GM13977 (cell line): Measurements from ENCODE around the gene HPCAL4.

Experiments
- DNase-seq: peaks from one replicate; pipeline ENCODE4 v3.0.0; 2012; ENCODE audit warnings: low spot score
- in situ Hi-C: fragments of 300-500 bp; cut with MboI; formaldehyde crosslinking; loops from one replicate; pipeline ENCODE4 v1.12.0; 2022; ENCODE audit warnings: low sequenced_read_pairs, low pct_unique_long_range_greater_than_20kb, mixed read lengths, inconsistent platforms; ENCODE audit not compliant: unreplicated experiment
- TF ChIP-seq, protein P1 (sequence below): IDR thresholded peaks from 2 replicates; pipeline ENCODE4 v1.5.1; 2012; ENCODE audit warnings: mild to moderate bottlenecking, control low read depth; ENCODE audit not compliant: insufficient read depth; ENCODE audit errors: extremely low read depth, missing control alignments

Gene HPCAL4

DNA sequence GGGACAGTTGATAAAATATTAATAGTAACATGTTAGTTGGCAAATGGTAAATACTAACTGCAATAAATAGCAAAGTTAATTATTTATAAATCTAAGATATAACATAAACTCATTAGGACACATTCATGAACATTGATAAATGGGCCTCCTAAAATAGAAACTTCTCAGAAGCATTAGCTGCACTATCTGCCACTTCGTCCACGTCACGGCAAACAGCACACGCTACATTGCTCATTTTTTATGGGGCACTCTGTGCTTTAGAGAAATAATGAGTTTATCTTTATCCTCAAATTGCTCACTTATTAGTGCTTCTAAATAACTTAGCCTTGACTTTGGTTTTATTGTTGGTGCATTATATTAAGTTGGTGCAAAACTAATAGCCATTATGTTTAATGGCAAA is 16.3 kb upstream of the HPCAL4 start:
- in situ Hi-C loops = no loop called here
- DNase-seq = no peak
- TF ChIP-seq, protein P1, sequence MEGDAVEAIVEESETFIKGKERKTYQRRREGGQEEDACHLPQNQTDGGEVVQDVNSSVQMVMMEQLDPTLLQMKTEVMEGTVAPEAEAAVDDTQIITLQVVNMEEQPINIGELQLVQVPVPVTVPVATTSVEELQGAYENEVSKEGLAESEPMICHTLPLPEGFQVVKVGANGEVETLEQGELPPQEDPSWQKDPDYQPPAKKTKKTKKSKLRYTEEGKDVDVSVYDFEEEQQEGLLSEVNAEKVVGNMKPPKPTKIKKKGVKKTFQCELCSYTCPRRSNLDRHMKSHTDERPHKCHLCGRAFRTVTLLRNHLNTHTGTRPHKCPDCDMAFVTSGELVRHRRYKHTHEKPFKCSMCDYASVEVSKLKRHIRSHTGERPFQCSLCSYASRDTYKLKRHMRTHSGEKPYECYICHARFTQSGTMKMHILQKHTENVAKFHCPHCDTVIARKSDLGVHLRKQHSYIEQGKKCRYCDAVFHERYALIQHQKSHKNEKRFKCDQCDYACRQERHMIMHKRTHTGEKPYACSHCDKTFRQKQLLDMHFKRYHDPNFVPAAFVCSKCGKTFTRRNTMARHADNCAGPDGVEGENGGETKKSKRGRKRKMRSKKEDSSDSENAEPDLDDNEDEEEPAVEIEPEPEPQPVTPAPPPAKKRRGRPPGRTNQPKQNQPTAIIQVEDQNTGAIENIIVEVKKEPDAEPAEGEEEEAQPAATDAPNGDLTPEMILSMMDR = no peak

DNA sequence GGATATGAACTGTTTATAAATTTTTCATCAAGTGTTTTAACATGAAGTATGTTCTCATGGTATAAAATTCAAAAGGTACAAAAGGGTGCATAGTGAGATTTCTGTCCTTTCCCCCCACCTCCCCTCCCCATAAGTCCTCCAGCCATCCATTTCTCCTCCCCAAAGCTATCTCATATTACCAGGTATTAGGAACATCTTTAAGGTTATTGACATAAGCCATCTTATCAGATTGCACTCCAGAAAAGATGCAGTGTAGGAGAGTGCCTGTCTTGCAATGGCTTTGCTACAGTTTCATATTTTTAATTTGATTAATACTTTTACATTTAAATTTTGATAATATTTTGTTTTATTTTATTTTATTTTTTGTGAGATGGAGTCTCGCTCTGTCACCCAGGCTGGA is 13.5 kb upstream of the HPCAL4 start:
- DNase-seq = no peak
- in situ Hi-C loops = no loop called here
- TF ChIP-seq, protein P1 = no peak

DNA sequence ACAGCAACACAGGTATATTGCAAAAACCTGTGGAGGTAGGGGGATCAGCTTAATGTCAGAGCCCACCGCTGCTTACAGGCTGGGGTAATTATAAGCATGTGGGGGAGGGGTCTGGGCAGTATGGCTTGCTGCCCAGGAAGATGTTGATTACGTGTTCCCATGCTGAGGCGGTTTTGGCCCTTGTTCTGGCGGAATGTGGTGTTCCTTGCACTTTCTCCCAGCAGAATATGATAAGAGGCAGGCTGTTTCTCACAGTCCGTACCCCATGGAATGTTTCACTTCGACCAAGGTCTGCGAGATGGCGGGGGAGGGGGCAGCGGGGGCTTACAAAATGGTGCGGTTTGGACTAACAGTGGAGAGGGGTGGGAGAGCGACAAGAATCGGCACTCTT is 9.8 kb upstream of the HPCAL4 start:
- no peak for DNase-seq
- TF ChIP-seq, protein P1 = no peak
- in situ Hi-C loops = no loop called here

DNA sequence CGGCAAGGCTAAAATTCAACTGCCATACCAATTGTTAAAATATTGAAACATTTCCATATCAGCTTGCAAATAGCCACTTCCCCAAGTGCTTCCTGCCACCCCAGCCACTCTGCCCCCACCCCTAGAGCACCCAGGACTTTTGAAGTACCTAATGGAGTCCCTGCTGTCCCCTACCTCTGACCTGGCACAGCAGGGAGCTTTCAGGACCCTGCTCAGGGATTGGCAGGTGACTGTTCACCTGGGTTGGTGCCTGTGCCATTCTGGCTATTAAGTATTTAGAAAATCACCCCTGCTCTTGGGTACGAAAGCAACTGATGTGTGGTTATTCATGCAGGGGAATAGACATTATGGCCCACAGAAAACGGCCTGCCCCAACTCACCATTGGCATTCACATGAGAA is 9.1 kb upstream of the HPCAL4 start:
- TF ChIP-seq, protein P1 = no peak
- in situ Hi-C loops = no loop called here
- no peak for DNase-seq

DNA sequence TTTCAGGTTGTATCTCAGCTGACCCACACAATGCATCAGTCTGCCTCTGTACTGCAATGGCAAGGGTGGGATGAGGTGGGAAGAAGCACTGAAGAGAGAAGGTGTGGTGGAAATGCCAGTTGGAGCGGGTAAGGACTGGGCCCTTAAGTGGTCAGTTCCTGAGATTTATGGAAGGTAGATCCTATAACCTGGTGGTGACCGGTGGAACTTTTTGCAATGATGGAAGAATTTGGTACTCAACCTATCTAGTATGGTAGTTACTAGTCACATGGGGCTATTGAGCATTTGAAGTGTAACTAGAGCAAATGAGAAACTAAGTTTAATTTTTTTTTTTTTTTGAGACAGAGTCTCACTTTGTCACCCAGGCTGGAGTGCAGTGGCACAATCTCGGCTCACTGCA is 8.2 kb upstream of the HPCAL4 start:
- DNase-seq = no peak
- in situ Hi-C loops = no loop called here
- TF ChIP-seq, protein P1 = no peak

DNA sequence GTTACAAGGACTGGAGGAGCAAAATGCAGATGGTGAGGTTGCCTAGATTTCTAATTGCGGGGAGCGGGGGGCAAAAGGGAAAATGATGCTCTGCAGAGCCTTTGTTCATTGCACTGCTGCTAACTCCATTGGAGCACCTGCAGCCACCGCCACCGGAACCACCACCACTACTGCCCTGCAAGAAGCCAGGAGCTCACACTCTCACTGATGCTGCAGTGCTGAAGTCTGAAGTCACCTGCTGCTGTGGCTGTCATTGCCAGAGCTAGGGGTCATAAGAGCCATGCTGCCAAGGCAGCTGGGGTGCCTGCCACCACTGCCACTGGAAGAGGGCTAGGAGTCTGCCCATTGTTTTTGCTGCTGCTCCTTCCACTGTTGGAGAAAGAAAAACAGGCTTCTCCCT is 7.3 kb upstream of the HPCAL4 start:
- in situ Hi-C loops = no loop called here
- TF ChIP-seq, protein P1 = no peak
- DNase-seq = no peak

DNA sequence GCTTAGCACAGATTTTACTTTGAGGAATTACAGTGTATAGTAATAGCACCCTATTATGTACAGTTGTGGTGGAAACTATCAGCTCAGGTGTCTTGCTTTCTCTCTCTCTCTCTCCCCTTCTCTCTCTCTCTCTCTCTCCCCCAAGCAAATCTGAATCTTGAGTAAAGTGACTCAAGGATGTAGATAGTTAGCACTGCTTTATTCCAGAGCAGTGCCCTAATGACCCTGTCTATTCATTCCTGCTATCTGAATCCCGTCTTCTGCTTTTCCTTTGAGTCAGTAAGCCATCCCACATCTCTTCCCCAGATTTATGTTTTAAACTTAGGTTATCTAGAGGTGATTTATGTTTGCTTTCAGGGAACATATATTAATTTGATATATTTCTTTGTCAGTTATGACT is 5.2 kb upstream of the HPCAL4 start:
- in situ Hi-C loops = no loop called here
- TF ChIP-seq, protein P1 = no peak
- no peak for DNase-seq
